HG03378 (cell line): Measurements from ENCODE around the gene SPTLC2.
A peak's percentile ranks its signal among the peaks of the same experiment; 100 is the strongest.

ENCODE experiments used
- ATAC-seq: cut with Tn5 transposase; IDR thresholded peaks from one replicate; pipeline ENCODE4 v1.9.1; 2021; ENCODE audit warnings: mild to moderate bottlenecking, moderate library complexity; ENCODE audit not compliant: unreplicated experiment

SPTLC2 gene

DNA sequence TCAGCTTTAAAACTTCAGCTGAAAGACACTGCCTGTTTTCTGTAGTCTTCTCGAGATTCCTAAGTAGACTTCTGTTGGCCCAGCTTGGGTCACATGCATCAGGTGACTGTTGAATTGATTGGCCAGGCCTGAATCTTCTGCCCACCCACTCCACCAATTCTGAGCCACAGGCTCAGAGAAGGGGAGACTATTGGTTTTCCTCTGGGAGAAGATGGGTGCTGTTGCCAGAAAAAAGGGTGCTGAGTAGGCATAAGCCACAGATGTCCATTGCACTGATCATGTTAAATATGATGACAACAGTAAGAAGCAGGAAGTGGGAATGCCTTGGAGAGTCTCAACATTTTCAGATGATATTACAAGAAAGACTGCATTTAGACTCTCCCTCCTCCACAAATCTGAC is 6.8 kb upstream of the SPTLC2 start:
- no peak for ATAC-seq

GRCh38 chr14:77622366-77622961 is 6.0 kb upstream of the SPTLC2 start:
- ATAC-seq: no peak

- no peak for ATAC-seq
Observed at GRCh38 chr14:77620222-77620870, 3.9 kb upstream of the SPTLC2 start.

GRCh38 chr14:77618381-77618970 is 2.0 kb upstream of the SPTLC2 start:
- ATAC-seq: no peak

DNA sequence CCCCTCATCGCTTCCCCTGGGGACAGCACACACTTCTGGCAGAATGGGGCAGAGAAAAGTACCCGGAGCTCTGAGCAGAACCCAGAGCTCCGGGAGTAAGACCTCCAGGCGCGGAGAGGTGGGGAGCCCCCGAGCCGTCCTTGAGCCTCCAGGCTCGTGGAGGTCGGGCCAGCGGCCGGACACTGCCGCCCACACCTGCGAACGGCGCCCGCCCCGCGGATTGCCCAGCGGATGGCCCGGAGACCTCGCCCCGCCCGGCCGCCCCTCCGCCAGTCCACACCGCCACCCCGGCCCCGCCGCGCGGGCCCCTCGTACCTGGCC is 344 bp downstream of the SPTLC2 start:
- no peak for ATAC-seq

DNA sequence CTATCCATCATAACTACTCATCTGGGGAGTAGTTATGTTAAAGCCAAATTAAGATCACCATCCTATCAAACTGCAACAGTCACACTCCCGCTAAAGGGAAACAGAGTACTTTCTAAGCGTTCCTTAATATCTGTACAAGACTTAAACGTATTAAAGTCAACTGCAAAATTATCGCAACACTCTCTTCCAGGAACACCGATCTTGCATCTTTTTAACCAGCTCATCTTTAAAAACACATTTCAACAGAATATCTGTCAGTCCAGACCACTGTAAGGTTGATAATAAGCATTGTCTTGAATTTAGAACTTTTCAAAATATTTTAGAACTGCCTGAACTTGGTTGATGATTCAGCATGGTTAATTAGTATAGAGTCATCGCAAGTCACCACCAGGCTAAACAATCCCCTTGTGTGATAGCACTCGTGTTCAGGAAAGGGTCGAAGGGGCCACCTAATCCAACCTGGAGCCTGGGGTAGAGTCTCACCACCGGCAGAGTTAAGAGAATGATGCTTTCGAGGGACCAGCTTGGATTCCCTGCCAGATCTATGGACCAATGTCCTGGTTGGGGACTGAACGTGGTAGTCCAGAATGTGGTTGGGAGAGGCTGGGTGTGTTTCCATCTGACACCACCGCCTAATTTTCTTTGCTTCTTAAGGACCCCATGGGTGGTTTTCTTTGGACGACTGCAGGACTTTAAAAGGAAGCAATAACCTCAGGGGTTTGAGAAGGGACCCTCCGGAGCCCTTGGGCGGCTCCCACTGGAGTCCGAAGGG is 890 bp downstream of the SPTLC2 start:
- ATAC-seq: no peak

GRCh38 chr14:77613201-77613600 is 3.2 kb downstream of the SPTLC2 start:
- ATAC-seq: no peak

- ATAC-seq: no peak
Observed at GRCh38 chr14:77612011-77612620, 4.3 kb downstream of the SPTLC2 start.

GRCh38 chr14:77610553-77610952 is 5.9 kb downstream of the SPTLC2 start:
- no peak for ATAC-seq

DNA sequence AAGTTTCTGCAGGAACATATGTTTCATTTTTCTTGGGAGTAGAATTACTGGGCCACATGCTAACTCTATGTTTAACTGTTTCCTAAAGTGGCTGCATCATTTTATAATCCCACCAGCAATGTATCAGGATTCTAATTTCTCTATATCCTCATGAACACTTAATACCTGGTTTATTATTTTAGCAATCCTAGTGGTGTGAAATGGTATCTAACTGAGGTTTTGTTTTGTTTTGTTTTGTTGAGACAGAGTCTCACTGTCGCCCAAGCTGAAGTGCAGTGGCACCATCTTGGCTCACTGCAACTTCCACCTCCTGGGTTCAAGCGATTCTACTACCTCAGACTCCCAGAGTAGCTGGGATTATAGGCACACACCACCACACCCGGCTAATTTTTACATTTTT is 6.5 kb downstream of the SPTLC2 start:
- ATAC-seq: no peak

DNA sequence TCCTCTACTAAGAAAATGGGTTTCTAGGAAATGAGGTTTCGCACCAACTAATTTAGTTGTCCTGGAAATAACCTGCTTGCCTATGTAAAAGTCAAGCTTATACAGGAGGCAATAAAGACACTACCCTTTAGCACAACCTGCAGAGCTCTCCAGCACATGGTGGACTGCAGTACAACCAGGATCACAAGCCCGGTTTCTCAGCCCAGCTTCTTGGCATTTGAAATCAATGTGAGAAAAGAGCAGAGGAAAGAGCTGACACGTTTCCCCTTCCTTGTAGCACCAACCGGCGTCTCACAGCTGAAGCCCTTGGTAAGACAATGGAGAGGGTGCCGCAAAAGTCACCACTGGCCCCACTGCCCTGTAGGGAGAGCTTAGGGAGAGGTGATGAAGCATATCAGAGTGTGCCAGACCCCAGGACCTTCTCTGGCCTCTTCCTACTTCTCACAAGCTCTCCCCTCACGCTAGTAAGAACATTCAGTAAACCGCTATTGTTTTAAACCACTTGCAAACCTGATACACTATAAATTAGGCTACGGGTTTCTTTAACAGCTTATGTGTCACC is 8.6 kb downstream of the SPTLC2 start:
- ATAC-seq: no peak

- ATAC-seq: no peak
Observed at GRCh38 chr14:77605392-77605972, 11.0 kb downstream of the SPTLC2 start.

DNA sequence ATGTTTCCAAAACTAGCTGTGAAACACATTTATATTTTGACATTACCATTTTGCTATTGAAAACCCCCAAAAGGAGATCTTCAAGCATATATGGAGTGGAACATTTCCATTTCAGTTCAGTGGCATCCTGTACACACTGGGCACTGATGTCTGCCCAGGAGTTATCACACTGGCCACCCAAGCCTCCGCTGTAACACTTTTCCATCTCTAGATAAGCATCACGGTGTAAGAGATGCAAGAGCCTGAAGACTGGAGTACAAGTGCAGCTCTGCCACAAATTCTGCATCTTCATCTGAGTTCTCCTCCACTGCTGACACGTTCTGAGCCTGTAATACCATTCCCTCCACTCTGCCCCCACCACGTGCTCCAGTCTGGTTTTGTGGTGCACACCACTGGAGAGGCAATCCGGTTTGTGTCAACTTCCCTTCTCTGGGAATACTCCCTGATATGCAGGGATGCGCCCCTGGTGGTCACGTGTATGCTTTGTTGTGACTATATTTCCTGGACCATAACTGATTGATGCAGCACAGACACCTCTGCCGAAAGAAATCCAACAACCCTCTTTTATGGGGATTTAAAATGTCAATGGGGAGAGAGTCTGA is 12.7 kb downstream of the SPTLC2 start:
- no peak for ATAC-seq

DNA sequence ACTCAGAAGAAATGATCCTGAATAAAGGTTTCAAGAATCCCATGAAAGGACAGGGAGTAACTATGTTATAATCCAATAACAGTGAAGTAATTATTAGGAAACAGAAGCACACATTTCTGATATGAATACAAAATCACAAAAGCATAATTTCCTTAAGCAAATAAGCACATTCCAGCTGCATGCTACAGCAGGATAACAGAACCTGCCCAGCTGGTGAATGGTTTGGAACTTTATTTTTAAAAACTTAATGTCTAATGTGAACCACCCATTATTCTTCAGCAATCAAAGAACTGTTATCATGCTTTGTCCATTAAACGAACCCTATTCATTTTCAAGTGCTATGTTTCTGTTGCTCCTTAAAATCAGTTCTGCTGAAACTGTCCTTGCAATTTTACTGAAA is 13.4 kb downstream of the SPTLC2 start:
- ATAC-seq: no peak

DNA sequence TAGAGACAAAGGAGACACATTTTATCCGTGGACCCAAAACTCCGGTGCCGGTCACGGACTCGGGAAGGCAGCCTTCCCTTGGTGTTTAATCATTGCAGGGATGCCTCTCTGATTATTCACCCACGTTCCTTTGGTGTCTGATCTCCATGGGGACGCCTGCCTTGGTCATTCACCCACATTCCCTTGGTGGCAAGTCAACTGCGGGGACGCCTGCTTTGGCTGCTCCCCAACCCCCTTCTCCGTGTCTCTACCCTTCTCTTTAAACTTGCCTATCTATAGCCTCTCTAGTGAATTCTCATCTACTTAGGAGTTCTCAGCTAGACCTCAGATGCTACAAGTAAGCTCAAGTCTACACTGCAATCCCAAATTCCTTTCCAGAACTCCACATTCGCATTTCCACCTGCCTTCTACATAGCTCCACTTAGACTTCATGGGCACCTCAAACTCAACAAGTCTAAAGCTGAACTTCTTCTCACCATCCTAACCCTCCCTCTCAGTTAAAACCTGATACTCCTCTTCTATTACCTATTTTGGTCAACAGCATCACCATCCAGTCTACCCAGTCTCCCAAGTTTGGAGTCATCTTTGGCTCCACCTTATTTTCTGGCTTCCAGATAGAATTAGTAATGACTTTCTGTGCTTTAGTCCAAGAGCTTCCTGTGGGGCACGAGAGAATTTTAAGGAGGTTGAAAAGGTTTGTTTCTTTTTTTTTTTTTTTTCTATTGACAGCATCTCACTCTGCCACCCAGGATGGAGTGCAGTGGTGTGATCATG is 14.4 kb downstream of the SPTLC2 start:
- no peak for ATAC-seq

- ATAC-seq: no peak
Observed at GRCh38 chr14:77599889-77600288, 16.5 kb downstream of the SPTLC2 start.

- ATAC-seq: no peak
Observed at GRCh38 chr14:77598366-77599070, 17.9 kb downstream of the SPTLC2 start.

DNA sequence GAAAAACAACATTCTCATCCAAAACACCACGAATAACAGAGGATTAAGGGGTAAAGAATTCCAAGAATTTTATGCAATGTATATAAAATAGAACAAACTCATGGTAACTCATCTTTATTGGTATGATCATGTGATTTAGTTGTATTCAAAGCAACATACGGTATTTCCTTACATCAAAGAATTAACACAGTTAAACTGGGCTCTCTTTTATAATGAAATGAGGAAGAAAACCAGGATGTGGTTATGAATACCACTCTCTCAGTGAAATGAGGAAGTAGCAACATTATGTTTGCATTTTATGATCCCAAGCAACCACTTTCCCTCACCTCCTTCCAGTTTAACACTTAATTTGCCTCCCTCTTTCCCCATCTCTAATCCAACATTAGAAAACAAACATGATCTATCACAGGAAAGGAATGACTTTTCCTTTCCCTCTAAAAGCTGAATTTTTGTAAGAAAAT is 22.9 kb downstream of the SPTLC2 start:
- ATAC-seq: peak; percentile 78
